SKM-1 (cell line): ENCODE data around the gene PRKRIP1.
"Not testable (repeated sequence)": the region's sequence is repeated elsewhere in the genome, so short reads cannot be mapped to it uniquely, and the experiment has no call there.

Experiments used
- DNase-seq: peaks from one replicate; lab custom pipeline; 2025; ENCODE audit not compliant: unreplicated experiment; lab: John Stamatoyannopoulos, UW

The PRKRIP1 gene

DNA sequence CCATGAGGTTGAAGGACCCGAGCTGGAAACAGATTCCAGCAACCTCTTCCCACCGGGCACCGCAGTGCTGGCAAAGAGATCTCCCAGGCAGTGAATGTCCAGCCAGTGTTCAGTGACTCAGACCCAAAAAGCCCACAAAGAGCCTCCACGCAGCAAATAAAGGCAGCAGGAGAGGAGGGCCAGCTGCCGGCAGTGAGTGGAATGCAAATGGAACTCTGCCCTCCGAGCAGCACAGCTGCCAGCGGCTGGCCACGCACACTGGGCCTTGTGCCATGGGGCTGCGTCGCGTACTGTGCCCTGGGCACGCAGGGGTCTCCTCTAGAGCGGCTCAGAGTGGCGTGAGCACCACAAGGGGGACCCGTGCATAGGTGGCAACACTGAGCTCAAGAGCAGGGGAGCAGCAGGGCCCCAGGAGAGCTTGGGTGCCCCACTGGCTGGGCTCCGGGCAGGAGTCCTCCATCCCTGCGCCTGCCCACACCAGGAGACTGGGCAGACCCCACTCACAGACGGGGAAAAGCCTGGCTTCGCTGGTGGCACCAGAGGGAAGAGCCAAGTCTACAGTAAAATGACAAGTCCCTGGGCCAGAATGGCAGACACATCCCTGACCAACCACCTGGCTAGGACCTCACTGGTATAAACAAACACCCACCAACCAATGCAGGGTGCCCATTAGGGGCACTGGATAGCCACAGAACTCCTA lies 78.7 kb downstream of the PRKRIP1 start:
- DNase-seq = not testable (repeated sequence)
